ENCODE results near the gene DIPK1B.

Gene DIPK1B

GRCh38 chr9:136684339-136684738 is 28.0 kb upstream of the DIPK1B start:
- H3K9ac ChIP-seq (ENCODE audit: low read length), result no peak overlapping the region
- H3K4me3 ChIP-seq (ENCODE audit: low read length), result no peak overlapping the region
- H3K36me3 ChIP-seq (ENCODE audit: control insufficient read depth, insufficient read depth, low read length), result no peaks in the 10 kb centered on the region
- H3K4me1 ChIP-seq (ENCODE audit: control insufficient read depth, insufficient read depth, low read length), result peaks cover 37% of the 10 kb centered on the region
- no peaks in the 10 kb centered on the region for H3K27me3 ChIP-seq (ENCODE audit: control insufficient read depth, insufficient read depth, low read length)
- H3K9me3 ChIP-seq (ENCODE audit: control insufficient read depth, low read length), result no peaks in the 10 kb centered on the region

- Histone ChIP-seq H3K4me1 (ENCODE audit: control insufficient read depth, insufficient read depth, low read length) (peaks cover 39% of the 10 kb centered on the region), H3K4me3 (ENCODE audit: low read length) (no peak overlapping the region), H3K36me3 (ENCODE audit: control insufficient read depth, insufficient read depth, low read length) (no peaks in the 10 kb centered on the region), H3K9ac (ENCODE audit: low read length) (peak overlapping the region; percentile 86), H3K9me3 (ENCODE audit: control insufficient read depth, low read length) (no peaks in the 10 kb centered on the region), H3K27me3 (ENCODE audit: control insufficient read depth, insufficient read depth, low read length) (no peaks in the 10 kb centered on the region)
Observed at GRCh38 chr9:136684799-136685198, 27.6 kb upstream of the DIPK1B start.

GRCh38 chr9:136685216-136685615 is 27.2 kb upstream of the DIPK1B start:
- Histone ChIP-seq H3K9ac (ENCODE audit: low read length) (peak overlapping the region; percentile 86), H3K27me3 (ENCODE audit: control insufficient read depth, insufficient read depth, low read length) (no peaks in the 10 kb centered on the region), H3K4me3 (ENCODE audit: low read length) (no peak overlapping the region)

GRCh38 chr9:136685790-136686533 is 26.4 kb upstream of the DIPK1B start:
- H3K4me3 ChIP-seq (ENCODE audit: low read length), result peak overlapping the region; percentile 69
- peaks cover 51% of the 10 kb centered on the region for H3K4me1 ChIP-seq (ENCODE audit: control insufficient read depth, insufficient read depth, low read length)
- no peaks in the 10 kb centered on the region for H3K27me3 ChIP-seq (ENCODE audit: control insufficient read depth, insufficient read depth, low read length)
- no peaks in the 10 kb centered on the region for H3K36me3 ChIP-seq (ENCODE audit: control insufficient read depth, insufficient read depth, low read length)
- H3K9ac ChIP-seq (ENCODE audit: low read length), result peak overlapping the region; percentile 86
- H3K9me3 ChIP-seq (ENCODE audit: control insufficient read depth, low read length), result no peaks in the 10 kb centered on the region

More at GRCh38 chr9:136685216-136685615, 27.2 kb upstream of the DIPK1B start:
- H3K9me3 ChIP-seq (ENCODE audit: control insufficient read depth, low read length), result no peaks in the 10 kb centered on the region
- peaks cover 43% of the 10 kb centered on the region for H3K4me1 ChIP-seq (ENCODE audit: control insufficient read depth, insufficient read depth, low read length)
- H3K36me3 ChIP-seq (ENCODE audit: control insufficient read depth, insufficient read depth, low read length), result no peaks in the 10 kb centered on the region

- Histone ChIP-seq H3K36me3 (ENCODE audit: control insufficient read depth, insufficient read depth, low read length) (no peaks in the 10 kb centered on the region), H3K27me3 (ENCODE audit: control insufficient read depth, insufficient read depth, low read length) (no peaks in the 10 kb centered on the region), H3K9me3 (ENCODE audit: control insufficient read depth, low read length) (no peaks in the 10 kb centered on the region), H3K4me3 (ENCODE audit: low read length) (peak overlapping the region; percentile 69), H3K4me1 (ENCODE audit: control insufficient read depth, insufficient read depth, low read length) (peaks cover 56% of the 10 kb centered on the region), H3K9ac (ENCODE audit: low read length) (peak overlapping the region; percentile 86)
Observed at GRCh38 chr9:136686534-136686793, 25.9 kb upstream of the DIPK1B start.

GRCh38 chr9:136686794-136687711 is 25.3 kb upstream of the DIPK1B start, which contains the start of gene AGPAT2:
AGPAT2 (minus strand) TSS chr9:136687457; CDS start chr9:136687357, 100 bp downstream.
- peak within 1 kb of the TSS; percentile 86 for H3K9ac ChIP-seq (ENCODE audit: low read length)
- H3K27me3 ChIP-seq (ENCODE audit: control insufficient read depth, insufficient read depth, low read length), result no peaks in the 10 kb centered on the region
- H3K36me3 ChIP-seq (ENCODE audit: control insufficient read depth, insufficient read depth, low read length), result no peaks in the 10 kb centered on the region
- H3K9me3 ChIP-seq (ENCODE audit: control insufficient read depth, low read length), result no peaks in the 10 kb centered on the region
- peak within 1 kb of the TSS; percentile 69 for H3K4me3 ChIP-seq (ENCODE audit: low read length)
- peaks cover 62% of the 10 kb centered on the region for H3K4me1 ChIP-seq (ENCODE audit: control insufficient read depth, insufficient read depth, low read length)

GRCh38 chr9:136687721-136688223 is 24.6 kb upstream of the DIPK1B start:
- H3K36me3 ChIP-seq (ENCODE audit: control insufficient read depth, insufficient read depth, low read length), result no peaks in the 10 kb centered on the region
- no peaks in the 10 kb centered on the region for H3K9me3 ChIP-seq (ENCODE audit: control insufficient read depth, low read length)
- H3K9ac ChIP-seq (ENCODE audit: low read length), result no peak overlapping the region
- H3K4me3 ChIP-seq (ENCODE audit: low read length), result no peak overlapping the region
- peaks cover 69% of the 10 kb centered on the region for H3K4me1 ChIP-seq (ENCODE audit: control insufficient read depth, insufficient read depth, low read length)
- no peaks in the 10 kb centered on the region for H3K27me3 ChIP-seq (ENCODE audit: control insufficient read depth, insufficient read depth, low read length)

- Histone ChIP-seq H3K27me3 (ENCODE audit: control insufficient read depth, insufficient read depth, low read length) (no peaks in the 10 kb centered on the region), H3K36me3 (ENCODE audit: control insufficient read depth, insufficient read depth, low read length) (no peaks in the 10 kb centered on the region), H3K9ac (ENCODE audit: low read length) (no peak overlapping the region), H3K9me3 (ENCODE audit: control insufficient read depth, low read length) (no peaks in the 10 kb centered on the region), H3K4me1 (ENCODE audit: control insufficient read depth, insufficient read depth, low read length) (peaks cover 76% of the 10 kb centered on the region), H3K4me3 (ENCODE audit: low read length) (no peak overlapping the region)
Observed at GRCh38 chr9:136688274-136689107, 23.9 kb upstream of the DIPK1B start.

GRCh38 chr9:136689108-136689460 is 23.3 kb upstream of the DIPK1B start:
- Histone ChIP-seq H3K9ac (ENCODE audit: low read length) (no peak overlapping the region), H3K4me3 (ENCODE audit: low read length) (no peak overlapping the region), H3K27me3 (ENCODE audit: control insufficient read depth, insufficient read depth, low read length) (no peaks in the 10 kb centered on the region), H3K4me1 (ENCODE audit: control insufficient read depth, insufficient read depth, low read length) (peaks cover 81% of the 10 kb centered on the region), H3K36me3 (ENCODE audit: control insufficient read depth, insufficient read depth, low read length) (no peaks in the 10 kb centered on the region), H3K9me3 (ENCODE audit: control insufficient read depth, low read length) (no peaks in the 10 kb centered on the region)

- Histone ChIP-seq H3K9me3 (ENCODE audit: control insufficient read depth, low read length) (no peaks in the 10 kb centered on the region), H3K9ac (ENCODE audit: low read length) (peak overlapping the region; percentile 22), H3K4me3 (ENCODE audit: low read length) (no peak overlapping the region), H3K4me1 (ENCODE audit: control insufficient read depth, insufficient read depth, low read length) (peaks cover 84% of the 10 kb centered on the region), H3K27me3 (ENCODE audit: control insufficient read depth, insufficient read depth, low read length) (no peaks in the 10 kb centered on the region), H3K36me3 (ENCODE audit: control insufficient read depth, insufficient read depth, low read length) (no peaks in the 10 kb centered on the region)
Observed at GRCh38 chr9:136690104-136690805, 22.1 kb upstream of the DIPK1B start.

GRCh38 chr9:136690806-136691261 is 21.5 kb upstream of the DIPK1B start:
- no peak overlapping the region for H3K4me3 ChIP-seq (ENCODE audit: low read length)
- H3K9ac ChIP-seq (ENCODE audit: low read length), result peak overlapping the region; percentile 22
- no peaks in the 10 kb centered on the region for H3K27me3 ChIP-seq (ENCODE audit: control insufficient read depth, insufficient read depth, low read length)
- H3K36me3 ChIP-seq (ENCODE audit: control insufficient read depth, insufficient read depth, low read length), result no peaks in the 10 kb centered on the region
- no peaks in the 10 kb centered on the region for H3K9me3 ChIP-seq (ENCODE audit: control insufficient read depth, low read length)
- H3K4me1 ChIP-seq (ENCODE audit: control insufficient read depth, insufficient read depth, low read length), result peaks cover 84% of the 10 kb centered on the region

All from mucosa of stomach (tissue), 1 donor.